HL-60 (cell line): Measurements from ENCODE around the gene C6orf58.

Experiments
- DNase-seq, 2 experiments: peaks; one replicate each; pipeline ENCODE4 v3.0.0-alpha.2; 2010 to 2020; ENCODE audit warnings: low read depth in 1 of 2, low spot score in 1 of 2
- H3K27ac ChIP-seq: fragments of 250-450 bp; sonication (Bioruptor Pico); replicated peaks from 2 replicates; pipeline ENCODE4 v1.5.1; 2020; ENCODE audit warnings: mild to moderate bottlenecking, moderate library complexity
- H3K27me3 ChIP-seq: fragments of 250-450 bp; sonication (Bioruptor Pico); 2 replicates; pipeline ENCODE4 v1.5.1; 2021; ENCODE audit warnings: mild to moderate bottlenecking, moderate library complexity; ENCODE audit not compliant: insufficient read depth, poor library complexity, severe bottlenecking
- H3K4me3 ChIP-seq: replicated peaks from 2 replicates; pipeline ENCODE4 v1.5.1; 2011; ENCODE audit warnings: mild to moderate bottlenecking, control low read depth, low read length; ENCODE audit not compliant: insufficient read depth
- CTCF ChIP-seq: IDR thresholded peaks from one replicate; pipeline ENCODE4 v1.5.1; 2011; ENCODE audit warnings: low read length, control low read depth, inconsistent platforms; ENCODE audit not compliant: insufficient read depth
- GABPA ChIP-seq: IDR thresholded peaks from 2 replicates; pipeline ENCODE4 v1.6.1; 2012; ENCODE audit warnings: low read depth
- POLR2AphosphoS5 ChIP-seq: IDR thresholded peaks from 2 replicates; pipeline ENCODE4 v1.6.1; 2012; ENCODE audit warnings: low read depth
- REST ChIP-seq: IDR thresholded peaks from 2 replicates; pipeline ENCODE4 v1.6.1; 2012; ENCODE audit warnings: low read depth; ENCODE audit not compliant: insufficient replicate concordance
- SPI1 ChIP-seq: IDR thresholded peaks from 2 replicates; pipeline ENCODE4 v1.6.1; 2012; ENCODE audit warnings: low read depth, mild to moderate bottlenecking, borderline replicate concordance

Gene C6orf58

DNA sequence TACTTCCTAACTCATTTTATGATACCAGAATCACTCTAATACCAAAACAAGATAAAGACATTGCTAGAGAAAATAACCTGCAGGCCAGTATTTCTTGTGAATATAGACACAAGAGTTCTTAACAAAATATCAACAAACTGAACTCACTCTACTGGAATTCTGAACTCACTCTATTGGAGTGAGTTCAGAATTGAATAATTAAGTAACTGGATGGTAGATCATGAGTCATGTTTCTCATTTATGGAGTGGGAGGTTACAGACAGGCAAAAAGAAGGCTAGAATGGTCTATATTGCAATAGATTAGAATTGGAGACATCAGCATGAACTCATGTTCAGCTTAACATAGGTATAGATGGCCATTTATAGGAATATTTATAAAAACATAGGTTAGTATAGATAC is 26.6 kb upstream of the C6orf58 start:
- DNase-seq = no peak
- TF ChIP-seq REST = no peak
- no peak for TF ChIP-seq CTCF
- TF ChIP-seq SPI1 = no peak
- TF ChIP-seq GABPA = no peak
- no peak for TF ChIP-seq POLR2AphosphoS5
- H3K27ac ChIP-seq = no peak overlapping the region
- no peak overlapping the region for H3K4me3 ChIP-seq
- H3K27me3 ChIP-seq = peaks cover under 1% of the 10 kb centered on the region

DNA sequence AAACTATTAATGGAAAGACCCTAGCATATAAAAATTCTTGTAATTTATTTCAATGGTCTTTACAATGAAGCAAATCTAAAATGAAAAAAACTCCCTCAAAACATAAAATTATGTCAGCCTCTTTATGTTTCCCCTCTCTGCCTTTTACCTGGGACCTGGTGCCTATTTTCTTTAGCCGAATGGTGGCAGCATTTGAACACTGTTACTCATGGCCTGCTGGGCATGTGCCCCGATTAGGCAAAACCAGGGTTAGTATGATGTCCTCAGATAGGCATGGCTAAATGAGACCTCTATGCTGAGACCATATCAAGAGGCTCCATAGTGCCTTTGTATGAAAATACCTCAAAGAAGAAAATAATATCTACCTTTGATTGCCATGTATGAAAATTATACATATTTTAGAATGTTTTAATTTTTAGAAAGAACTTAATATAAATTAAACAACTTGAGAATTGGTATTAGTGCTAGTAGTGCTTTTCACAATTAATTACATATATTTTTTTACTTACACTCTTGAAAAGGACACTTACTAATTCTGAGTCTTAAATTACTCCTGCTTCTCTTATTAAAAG is 22.5 kb upstream of the C6orf58 start:
- TF ChIP-seq REST = no peak
- no peak for TF ChIP-seq SPI1
- TF ChIP-seq POLR2AphosphoS5 = no peak
- no peak for TF ChIP-seq GABPA
- TF ChIP-seq CTCF = peak; percentile 21
- DNase-seq = peak in 1 of 2 experiments; percentile 17
- no peak overlapping the region for H3K4me3 ChIP-seq
- no peak overlapping the region for H3K27ac ChIP-seq
- H3K27me3 ChIP-seq = no peaks in the 10 kb centered on the region

- no peaks in the 10 kb centered on the region for H3K27me3 ChIP-seq
- no peak for TF ChIP-seq POLR2AphosphoS5
- no peak for TF ChIP-seq SPI1
- TF ChIP-seq GABPA = no peak
- TF ChIP-seq REST = no peak
- TF ChIP-seq CTCF = no peak
- no peak overlapping the region for H3K4me3 ChIP-seq
- no peak for DNase-seq
- no peak overlapping the region for H3K27ac ChIP-seq
Measured at GRCh38 chr6:127561660-127562059, 15.3 kb upstream of the C6orf58 start.
